Esophagus muscularis mucosa (tissue), 4 donors: ENCODE data around the gene CHIT1.

Source experiments
- CTCF ChIP-seq, 3 experiments: fragments of 200-600 bp in 2 of 3; fragments of 450-650 bp in 1 of 3; sonication (generic) in 2 of 3; IDR thresholded peaks; one replicate each; pipeline ENCODE4 v1.5.1; 2017 to 2019; ENCODE audit warnings: antibody characterized with exemption in 3 of 3, mild to moderate bottlenecking in 2 of 3, moderate library complexity in 1 of 3
- EP300 ChIP-seq: sonication (generic); formaldehyde crosslinking; IDR thresholded peaks from one replicate; pipeline ENCODE4 v1.6.1; 2017; ENCODE audit warnings: antibody characterized with exemption
- POLR2A ChIP-seq: fragments of 450-650 bp; IDR thresholded peaks from one replicate; pipeline ENCODE4 v1.6.1; 2017; ENCODE audit warnings: antibody characterized with exemption, moderate library complexity, mild to moderate bottlenecking, low read depth

GRCh38 chr1:203189951-203190352 is 39.5 kb downstream of the CHIT1 start:
- TF ChIP-seq EP300 (no peak), CTCF (IDR thresholded peaks at IDR 0.05) (no peak), POLR2A (no peak)
